Measurements from ENCODE around the gene COL4A1. TPM values are rescaled to one million over a fixed set of nuclear protein-coding genes. Genes with fewer than 3 reads are reported as not detected.
"Not testable (repeated sequence)": the region's sequence is repeated elsewhere in the genome, so short reads cannot be mapped to it uniquely, and the experiment has no call there.

COL4A1 gene
- polyA plus RNA-seq, 2 of the 4 experiments (the other 2 are of a cell fraction): 23.8 to 71.3 TPM

GRCh38 chr13:110114316-110114715 lies 192.6 kb downstream of the COL4A1 start:
- H3K4me3 ChIP-seq: no peak overlapping the region
- ChIA-PET CTCF (interaction anchor here (1.0 to 4.0 kb wide), 8 partner anchors 10 to 1199 kb away, joined by 3 to 18 read pairs (median 4); no protein-coding TSS in a partner anchor), POLR2A (no interaction called here)
- H3K4me1 ChIP-seq: peaks cover 39% of the 10 kb centered on the region
- peak overlapping the region; percentile 25 to 52; a peak in 2 of 6 replicates for H3K27ac ChIP-seq
- H3K4me2 ChIP-seq: peak overlapping the region; percentile 25
- TF ChIP-seq HOXB13 (CRISPR knock-in tag; IDR thresholded peaks at IDR 0.05; ENCODE audit: low read depth): no peak
- TF ChIP-seq MAZ (IDR thresholded peaks at IDR 0.05; ENCODE audit: borderline replicate concordance, low read depth, low read length): no peak
- no peak for TF ChIP-seq NFE2L2 (conservative IDR thresholded peaks at IDR 0.05; ENCODE audit: low read length)
- no peak for TF ChIP-seq PBX3 (IDR thresholded peaks at IDR 0.05)
- no peak for TF ChIP-seq ZSCAN20 (CRISPR knock-in tag; IDR thresholded peaks at IDR 0.05)
- no peak for TF ChIP-seq BHLHE40 (IDR thresholded peaks at IDR 0.05; ENCODE audit: low read depth, low read length)
- no peak for TF ChIP-seq HMGXB4 (CRISPR knock-in tag; IDR thresholded peaks at IDR 0.05; ENCODE audit: borderline replicate concordance)
- no peak for TF ChIP-seq CBX8 (IDR thresholded peaks at IDR 0.05)
- TF ChIP-seq HDAC2 (IDR thresholded peaks at IDR 0.05): no peak
- TF ChIP-seq MYC (IDR thresholded peaks at IDR 0.05; ENCODE audit: borderline replicate concordance, low read length): no peak
- no peak for ATAC-seq
- DNase-seq (ENCODE audit: low read depth in 1 of 2, low spot score in 1 of 2): no peak
- no peaks in the 10 kb centered on the region for H3K9me3 ChIP-seq
- no peak for FAIRE-seq
- WGBS (ENCODE audit: missing lambda C conversion rate): 36% methylated on average over 2 of the region's 2 CpGs

- no peaks in the 10 kb centered on the region for H3K9me3 ChIP-seq
- FAIRE-seq: no peak
- 58% methylated on average over 2 of the region's 2 CpGs for WGBS (ENCODE audit: missing lambda C conversion rate)
- peaks cover 47% of the 10 kb centered on the region for H3K4me1 ChIP-seq
- TF ChIP-seq HOXB5 (CRISPR knock-in tag; IDR thresholded peaks at IDR 0.05): no peak
- peak overlapping the region; percentile 14; the same call in 1 of the 3 replicates for H3K4me2 ChIP-seq
- DNase-seq (ENCODE audit: low read depth in 1 of 2, low spot score in 1 of 2): peak in 1 of 2 experiments; percentile 24
- ATAC-seq: peak in 1 of 2 experiments; percentile 10; a peak in 2 of 6 replicates
- peak overlapping the region; percentile 46 to 52; a peak in 4 of 6 replicates for H3K27ac ChIP-seq
- CTCF ChIA-PET: interaction anchor here (0.6 to 4.0 kb wide), 7 partner anchors 11 to 1308 kb away, joined by 3 to 18 read pairs (median 4); no protein-coding TSS in a partner anchor
- POLR2A ChIA-PET: no interaction called here
- no peak overlapping the region for H3K4me3 ChIP-seq
These were observed 193.6 kb downstream of the COL4A1 start for GRCh38 chr13:110113284-110113764.

GRCh38 chr13:110112379-110112778 lies 194.6 kb downstream of the COL4A1 start:
- FAIRE-seq; ATAC-seq; CTCF ChIA-PET; H3K4me3 ChIP-seq; H3K9me3 ChIP-seq; POLR2A ChIA-PET; DNase-seq (ENCODE audit: low read depth in 1 of 2, low spot score in 1 of 2); H3K4me2 ChIP-seq: not testable (repeated sequence)
- H3K4me1 ChIP-seq: peaks cover 47% of the 10 kb centered on the region
- peak overlapping the region in 1 of 2 experiments; percentile 46; a peak in 1 of 6 replicates for H3K27ac ChIP-seq
- WGBS (ENCODE audit: missing lambda C conversion rate): 63% methylated on average over 6 of the region's 6 CpGs

- CTCF ChIA-PET: interaction anchor here (1.4 to 2.7 kb wide), 3 partner anchors 13 to 1150 kb away, joined by 3 to 14 read pairs (median 3); no protein-coding TSS in a partner anchor
- no peak for FAIRE-seq
- H3K9me3 ChIP-seq: no peaks in the 10 kb centered on the region
- WGBS (ENCODE audit: missing lambda C conversion rate): 94% methylated on average over 10 of the region's 19 CpGs
- no peak overlapping the region for H3K4me3 ChIP-seq
- no peak for ATAC-seq
- TF ChIP-seq TFCP2L1 (CRISPR knock-in tag; IDR thresholded peaks at IDR 0.05) (no peak), ZC3H11A (IDR thresholded peaks at IDR 0.05) (no peak), CTCF (IDR thresholded peaks at IDR 0.05) (no peak), RFX5 (IDR thresholded peaks at IDR 0.05) (no peak), HDAC2 (IDR thresholded peaks at IDR 0.05) (no peak), E2F6 (IDR thresholded peaks at IDR 0.05; ENCODE audit: borderline replicate concordance, low read depth) (no peak), ESRRA (IDR thresholded peaks at IDR 0.05; ENCODE audit: borderline replicate concordance, low read length) (no peak)
- no peak overlapping the region for H3K27ac ChIP-seq
- no peak for DNase-seq (ENCODE audit: low read depth in 1 of 2, low spot score in 1 of 2)
- POLR2A ChIA-PET: no interaction called here
- no peak overlapping the region for H3K4me2 ChIP-seq
- peaks cover 46% of the 10 kb centered on the region for H3K4me1 ChIP-seq
These were observed 196.2 kb downstream of the COL4A1 start for GRCh38 chr13:110110783-110111182.

Data from A549 (cell line).